ENCODE results near the gene HNRNPAB. TPM values are rescaled to one million over a fixed set of nuclear protein-coding genes. Genes with fewer than 3 reads are reported as not detected.

The HNRNPAB gene
- total RNA-seq, 1 experiment from 2014 or later, result 408 TPM

GRCh38 chr5:178235588-178235974 is 31.2 kb downstream of the HNRNPAB start:
- peaks cover 7% of the 10 kb centered on the region for H3K4me1 ChIP-seq (ENCODE audit: insufficient read depth, low read length, poor library complexity, severe bottlenecking)
- no TSS peak for BruUV-seq (replicated peaks)
- no peak for DNase-seq (ENCODE audit: low spot score)
- no peak overlapping the region for H3K4me3 ChIP-seq (ENCODE audit: low read depth, low read length, poor library complexity, severe bottlenecking)
- no peaks in the 10 kb centered on the region for H3K9me3 ChIP-seq (ENCODE audit: low read depth, low read length, poor library complexity, severe bottlenecking)
- TF ChIP-seq CTCF (conservative IDR thresholded peaks at IDR 0.05; ENCODE audit: low read depth, low read length) (no peak), EZH2 (IDR thresholded peaks at IDR 0.05; ENCODE audit: borderline replicate concordance, low read depth, low read length, poor library complexity, severe bottlenecking) (no peak)
- CTCF ChIA-PET, result interaction anchor here (0.5 to 1.6 kb wide), 3 partner anchors 51 to 498 kb away, joined by 5 to 9 read pairs (median 6); partner anchors contain the start of gene COL23A1
- intact Hi-C loops (cut with micrococcal nuclease; ENCODE audit: unreplicated experiment), result loop anchor here (5.0 kb wide), 1 partner anchor 1257 kb away; no protein-coding TSS in a partner anchor
- no peak overlapping the region for H3K27ac ChIP-seq (ENCODE audit: low read depth, low read length, poor library complexity, severe bottlenecking)
- H3K36me3 ChIP-seq (ENCODE audit: insufficient read depth, low read length, poor library complexity, severe bottlenecking), result no peaks in the 10 kb centered on the region
- H3K27me3 ChIP-seq (replicated peaks; ENCODE audit: insufficient read depth, low read depth, low read length, poor library complexity), result no peaks in the 10 kb centered on the region
- POLR2A ChIA-PET (ENCODE audit: low non-redundant PET), result no interaction called here

- no peak for TF ChIP-seq EZH2 (IDR thresholded peaks at IDR 0.05; ENCODE audit: borderline replicate concordance, low read depth, low read length, poor library complexity, severe bottlenecking)
- no peak for TF ChIP-seq CTCF (conservative IDR thresholded peaks at IDR 0.05; ENCODE audit: low read depth, low read length)
- no peak overlapping the region for H3K4me3 ChIP-seq (ENCODE audit: low read depth, low read length, poor library complexity, severe bottlenecking)
- H3K36me3 ChIP-seq (ENCODE audit: insufficient read depth, low read length, poor library complexity, severe bottlenecking), result no peaks in the 10 kb centered on the region
- CTCF ChIA-PET, result no interaction called here
- POLR2A ChIA-PET (ENCODE audit: low non-redundant PET), result no interaction called here
- no TSS peak for BruUV-seq (replicated peaks)
- no peaks in the 10 kb centered on the region for H3K27me3 ChIP-seq (replicated peaks; ENCODE audit: insufficient read depth, low read depth, low read length, poor library complexity)
- DNase-seq (ENCODE audit: low spot score), result no peak
- no peak overlapping the region for H3K27ac ChIP-seq (ENCODE audit: low read depth, low read length, poor library complexity, severe bottlenecking)
- no peaks in the 10 kb centered on the region for H3K9me3 ChIP-seq (ENCODE audit: low read depth, low read length, poor library complexity, severe bottlenecking)
- H3K4me1 ChIP-seq (ENCODE audit: insufficient read depth, low read length, poor library complexity, severe bottlenecking), result peaks cover 5% of the 10 kb centered on the region
- intact Hi-C loops (cut with micrococcal nuclease; ENCODE audit: unreplicated experiment), result loop anchor here (5.0 kb wide), 1 partner anchor 1256 kb away; no protein-coding TSS in a partner anchor
Measured at GRCh38 chr5:178236126-178236525, 31.8 kb downstream of the HNRNPAB start.

- no peaks in the 10 kb centered on the region for H3K9me3 ChIP-seq (ENCODE audit: low read depth, low read length, poor library complexity, severe bottlenecking)
- CTCF ChIA-PET, result no interaction called here
- no peaks in the 10 kb centered on the region for H3K4me1 ChIP-seq (ENCODE audit: insufficient read depth, low read length, poor library complexity, severe bottlenecking)
- intact Hi-C loops (cut with micrococcal nuclease; ENCODE audit: unreplicated experiment), result loop anchor here (5.0 kb wide), 1 partner anchor 1256 kb away; no protein-coding TSS in a partner anchor
- no peaks in the 10 kb centered on the region for H3K27me3 ChIP-seq (replicated peaks; ENCODE audit: insufficient read depth, low read depth, low read length, poor library complexity)
- H3K4me3 ChIP-seq (ENCODE audit: low read depth, low read length, poor library complexity, severe bottlenecking), result no peak overlapping the region
- no peak for DNase-seq (ENCODE audit: low spot score)
- no TSS peak for BruUV-seq (replicated peaks)
- H3K36me3 ChIP-seq (ENCODE audit: insufficient read depth, low read length, poor library complexity, severe bottlenecking), result no peaks in the 10 kb centered on the region
- POLR2A ChIA-PET (ENCODE audit: low non-redundant PET), result no interaction called here
- no peak for TF ChIP-seq CTCF (conservative IDR thresholded peaks at IDR 0.05; ENCODE audit: low read depth, low read length)
- no peak for TF ChIP-seq EZH2 (IDR thresholded peaks at IDR 0.05; ENCODE audit: borderline replicate concordance, low read depth, low read length, poor library complexity, severe bottlenecking)
- no peak overlapping the region for H3K27ac ChIP-seq (ENCODE audit: low read depth, low read length, poor library complexity, severe bottlenecking)
Measured at GRCh38 chr5:178236679-178237078, 32.3 kb downstream of the HNRNPAB start.

Data from A673 (cell line).